SK-N-SH treated with all-trans-retinoic acid at 6 μM for 48 hours (cell line): Measurements from ENCODE around the gene UNC5B.

Experiments used
- ATAC-seq: fragments of 200-7000 bp; cut with Tn5 transposase; 3 replicates; pipeline ENCODE4 v1.9.1; 2020; ENCODE audit warnings: mild to moderate bottlenecking, moderate library complexity
- BACH2 ChIP-seq: fragments of 250-450 bp; sonication (Bioruptor Pico); IDR thresholded peaks from 2 replicates; pipeline ENCODE4 v1.9.0; 2021; ENCODE audit warnings: mild to moderate bottlenecking, borderline replicate concordance
- CREB5 ChIP-seq: fragments of 250-450 bp; sonication (Bioruptor Pico); IDR thresholded peaks from 2 replicates; pipeline ENCODE4 v1.5.1; 2020; ENCODE audit warnings: low read depth, mild to moderate bottlenecking, moderate library complexity
- CSDC2 ChIP-seq: fragments of 250-450 bp; sonication (Bioruptor Pico); IDR thresholded peaks from 2 replicates; pipeline ENCODE4 v1.5.0; 2020; ENCODE audit warnings: mild to moderate bottlenecking, moderate library complexity
- ESRRG ChIP-seq: fragments of 250-450 bp; sonication (Bioruptor Pico); IDR thresholded peaks from 2 replicates; pipeline ENCODE4 v1.6.1; 2021; ENCODE audit warnings: mild to moderate bottlenecking
- OSR1 ChIP-seq: fragments of 250-450 bp; sonication (Bioruptor Pico); IDR thresholded peaks from 2 replicates; pipeline ENCODE4 v1.8.0; 2022; ENCODE audit warnings: moderate library complexity, mild to moderate bottlenecking, inconsistent platforms
- PATZ1 ChIP-seq: fragments of 250-450 bp; sonication (Bioruptor Pico); IDR thresholded peaks from 2 replicates; pipeline ENCODE4 v1.8.0; 2020; ENCODE audit warnings: mild to moderate bottlenecking, moderate library complexity, borderline replicate concordance
- POU6F1 ChIP-seq: fragments of 250-450 bp; sonication (Bioruptor Pico); IDR thresholded peaks from 2 replicates; pipeline ENCODE4 v1.8.0; 2021; ENCODE audit warnings: low read depth, mild to moderate bottlenecking, moderate library complexity, borderline replicate concordance
- PPARA ChIP-seq: fragments of 250-450 bp; sonication (Bioruptor Pico); IDR thresholded peaks from 2 replicates; pipeline ENCODE4 v1.5.0; 2020; ENCODE audit warnings: mild to moderate bottlenecking, borderline replicate concordance
- RARB ChIP-seq: fragments of 250-450 bp; sonication (Bioruptor Pico); IDR thresholded peaks from 2 replicates; pipeline ENCODE4 v1.8.0; 2021; ENCODE audit warnings: mild to moderate bottlenecking, moderate library complexity
- SNAI2 ChIP-seq: fragments of 250-450 bp; sonication (Bioruptor Pico); IDR thresholded peaks from 2 replicates; pipeline ENCODE4 v1.5.0; 2020; ENCODE audit warnings: mild to moderate bottlenecking, moderate library complexity
- TCF4 ChIP-seq: fragments of 250-450 bp; sonication (Bioruptor Pico); IDR thresholded peaks from 2 replicates; pipeline ENCODE4 v1.8.0; 2021; ENCODE audit warnings: mild to moderate bottlenecking, moderate library complexity, borderline replicate concordance
- TOX ChIP-seq: fragments of 250-450 bp; sonication (Bioruptor Pico); IDR thresholded peaks from 2 replicates; pipeline ENCODE4 v1.8.0; 2021; ENCODE audit warnings: mild to moderate bottlenecking, moderate library complexity, borderline replicate concordance
- ZC3H10 ChIP-seq: fragments of 250-450 bp; sonication (Bioruptor Pico); IDR thresholded peaks from 2 replicates; pipeline ENCODE4 v1.5.1; 2021; ENCODE audit warnings: mild to moderate bottlenecking, moderate library complexity
- ZFP30 ChIP-seq: fragments of 450-650 bp; formaldehyde crosslinking; IDR thresholded peaks from 2 replicates; pipeline ENCODE4 v1.5.0; 2022; ENCODE audit warnings: mild to moderate bottlenecking, moderate library complexity
- ZNF565 ChIP-seq: fragments of 450-650 bp; formaldehyde crosslinking; conservative IDR thresholded peaks from 2 replicates; pipeline ENCODE4 v1.5.0; 2020; ENCODE audit warnings: low read depth, mild to moderate bottlenecking, moderate library complexity
- ZNF70 ChIP-seq: fragments of 450-650 bp; formaldehyde crosslinking; IDR thresholded peaks from 2 replicates; pipeline ENCODE4 v1.5.0; 2020; ENCODE audit warnings: mild to moderate bottlenecking, moderate library complexity
- ZNF8 ChIP-seq: fragments of 450-650 bp; formaldehyde crosslinking; IDR thresholded peaks from 2 replicates; pipeline ENCODE4 v1.5.0; 2020; ENCODE audit warnings: mild to moderate bottlenecking, moderate library complexity

The UNC5B gene

GRCh38 chr10:71338728-71339495 lies 126.5 kb downstream of the UNC5B start (continued):
- TF ChIP-seq POU6F1 (CRISPR knock-in tag) = no peak
- no peak for TF ChIP-seq ZC3H10
- no peak for TF ChIP-seq TCF4
- TF ChIP-seq BACH2 (CRISPR knock-in tag) = no peak

GRCh38 chr10:71339796-71340589 lies 127.6 kb downstream of the UNC5B start:
- TF ChIP-seq PPARA (CRISPR knock-in tag) (no peak), ZNF565 (CRISPR knock-in tag) (no peak)
- no peak for ATAC-seq

GRCh38 chr10:71342573-71343391 lies 130.4 kb downstream of the UNC5B start:
- TF ChIP-seq SNAI2 (CRISPR knock-in tag) (no peak), ZFP30 (no peak), CSDC2 (CRISPR knock-in tag) (no peak), ESRRG (no peak), POU6F1 (CRISPR knock-in tag) (no peak), PATZ1 (CRISPR knock-in tag) (no peak), ZC3H10 (no peak), ZNF70 (CRISPR knock-in tag) (no peak), ZNF565 (CRISPR knock-in tag) (no peak), TOX (CRISPR knock-in tag) (no peak), BACH2 (CRISPR knock-in tag) (no peak), ZNF8 (CRISPR knock-in tag) (no peak), TCF4 (no peak), CREB5 (CRISPR knock-in tag) (no peak), OSR1 (CRISPR knock-in tag) (no peak)

GRCh38 chr10:71343392-71343773 lies 131.0 kb downstream of the UNC5B start:
- ATAC-seq = no peak
- no peak for TF ChIP-seq PPARA (CRISPR knock-in tag)
- TF ChIP-seq RARB (CRISPR knock-in tag) = no peak

More at GRCh38 chr10:71342573-71343391, 130.4 kb downstream of the UNC5B start:
- ATAC-seq = no peak
